HCT116 (cell line): ENCODE results near the gene MFSD1. TPM values are rescaled to one million over a fixed set of nuclear protein-coding genes. Genes with fewer than 3 reads are reported as not detected.

ENCODE experiments used
- ATAC-seq: fragments of 200-7000 bp; cut with Tn5 transposase; 2 replicates; pipeline ENCODE4 v1.9.1; 2020; ENCODE audit warnings: mild to moderate bottlenecking, moderate library complexity
- BruUV-seq: library from RNA; stranded (reverse); fragments of 400-500 nt; replicated peaks from 2 replicates; lab custom pipeline; 2021; lab: Mats Ljungman, UMichigan
- CTCF ChIA-PET: fragments of 300-600 bp; sonication (Branson Sonifier 250); formaldehyde crosslinking; loops from one replicate; lab custom pipeline; 2021; ENCODE audit warnings: antibody characterized with exemption; lab: Charles Lee
- POLR2A ChIA-PET: fragments of 300-600, 350-600 bp; sonication (Branson Sonifier 250); formaldehyde crosslinking; loops from one replicate; lab custom pipeline; 2021; ENCODE audit warnings: antibody characterized with exemption; lab: Charles Lee
- RAD21 ChIA-PET, 2 experiments: fragments of 300-600 bp; sonication (Branson Sonifier 250); formaldehyde crosslinking; loops; one replicate each; lab custom pipeline; 2023; ENCODE audit warnings: low total read pairs in 2 of 2; ENCODE audit not compliant: uncharacterized antibody in 2 of 2, unreplicated experiment in 2 of 2, low non-redundant PET in 1 of 2; lab: Charles Lee
- DNase-seq: peaks from one replicate; pipeline ENCODE4 v3.0.0-alpha.2; 2010; ENCODE audit warnings: low read depth, low spot score
- H2AFZ ChIP-seq: fragments of 200-600 bp; shearing (Covaris generic), sonication (generic); 2 replicates; pipeline ENCODE4 v1.6.1; 2017; ENCODE audit warnings: low read depth, mixed run types, mixed read lengths, antibody characterized with exemption, low read length; ENCODE audit not compliant: poor library complexity, severe bottlenecking
- H3K27ac ChIP-seq: 2 replicates; pipeline ENCODE4 v1.5.1; 2012; ENCODE audit warnings: low read depth, low read length
- H3K27me3 ChIP-seq: fragments of 200-600 bp; sonication (generic); 2 replicates; pipeline ENCODE4 v1.6.1; 2016; ENCODE audit warnings: mixed run types, low read length, mixed read lengths; ENCODE audit not compliant: insufficient read depth
- H3K36me3 ChIP-seq, 2 experiments: fragments of 200-500 bp in 1 of 2; fragments of 200-600 bp in 1 of 2; sonication (Bioruptor generic) in 1 of 2; sonication (generic) in 1 of 2; 2 replicates each; pipeline versions ENCODE4 v1.5.1 to v1.6.1; 2014 to 2016; ENCODE audit warnings: low read length in 2 of 2, inconsistent platforms in 1 of 2, mixed read lengths in 1 of 2, mixed run types in 1 of 2; ENCODE audit not compliant: insufficient read depth in 2 of 2, control insufficient read depth in 1 of 2
- H3K4me1 ChIP-seq, 2 experiments: fragments of 200-600 bp in 1 of 2; sonication (generic) in 1 of 2; 2 replicates each; pipeline versions ENCODE4 v1.5.1 to v1.6.1; 2012 to 2017; ENCODE audit warnings: low read length in 2 of 2, inconsistent platforms in 1 of 2, mild to moderate bottlenecking in 1 of 2, mixed read lengths in 1 of 2, mixed run types in 1 of 2, moderate library complexity in 1 of 2; ENCODE audit not compliant: insufficient read depth in 2 of 2, control insufficient read depth in 1 of 2
- H3K4me2 ChIP-seq: fragments of 200-600 bp; sonication (generic); 2 replicates; pipeline ENCODE4 v1.6.1; 2017; ENCODE audit warnings: mixed run types, low read length, mixed read lengths
- H3K4me3 ChIP-seq, 2 experiments: fragments of 200-600 bp in 1 of 2; sonication (generic) in 1 of 2; replicated peaks in 1 of 2; 2 replicates each; pipeline ENCODE4 v1.5.1; 2011 to 2016; ENCODE audit warnings: low read length in 2 of 2, control low read depth in 1 of 2, low read depth in 1 of 2, mild to moderate bottlenecking in 1 of 2, mixed read lengths in 1 of 2, mixed run types in 1 of 2
- H3K79me2 ChIP-seq: fragments of 200-600 bp; sonication (generic); 2 replicates; pipeline ENCODE4 v1.6.1; 2017; ENCODE audit warnings: mild to moderate bottlenecking, mixed run types, low read length, moderate library complexity, mixed read lengths; ENCODE audit not compliant: insufficient read depth
- H3K9ac ChIP-seq: fragments of 200-600 bp; sonication (generic); 2 replicates; pipeline ENCODE4 v1.6.1; 2016; ENCODE audit warnings: low read length, mixed read lengths
- H3K9me2 ChIP-seq: fragments of 200-600 bp; sonication (generic), shearing (Covaris generic); 2 replicates; pipeline ENCODE4 v1.6.1; 2017; ENCODE audit warnings: mixed run types, mild to moderate bottlenecking, moderate library complexity; ENCODE audit not compliant: insufficient read depth
- H3K9me3 ChIP-seq, 2 experiments: fragments of 200-500 bp in 1 of 2; fragments of 200-600 bp in 1 of 2; sonication (Bioruptor generic) in 1 of 2; sonication (generic) in 1 of 2; 2 replicates each; pipeline ENCODE4 v1.6.1; 2014 to 2017; ENCODE audit warnings: low read length in 2 of 2, mixed read lengths in 2 of 2, inconsistent platforms in 1 of 2, low read depth in 1 of 2, mild to moderate bottlenecking in 1 of 2, mixed run types in 1 of 2, moderate library complexity in 1 of 2; ENCODE audit not compliant: control insufficient read depth in 1 of 2, insufficient read depth in 1 of 2
- H4K20me1 ChIP-seq: fragments of 200-600 bp; sonication (generic), shearing (Covaris generic); 2 replicates; pipeline ENCODE4 v1.6.1; 2017; ENCODE audit warnings: mixed run types, mild to moderate bottlenecking, moderate library complexity; ENCODE audit not compliant: insufficient read depth
- ATF3 ChIP-seq: IDR thresholded peaks from 2 replicates; pipeline ENCODE4 v1.6.1; 2012
- CBX3 ChIP-seq: IDR thresholded peaks from 2 replicates; pipeline ENCODE4 v1.6.1; 2012; ENCODE audit warnings: low read depth
- CEBPB ChIP-seq: IDR thresholded peaks from 2 replicates; pipeline ENCODE4 v1.6.1; 2012; ENCODE audit warnings: low read depth
- EGR1 ChIP-seq: IDR thresholded peaks from 2 replicates; pipeline ENCODE4 v1.6.1; 2012; ENCODE audit warnings: low read depth
- EZH2 ChIP-seq: fragments of 200-600 bp; sonication (generic); IDR thresholded peaks from 2 replicates; pipeline ENCODE4 v1.6.1; 2017; ENCODE audit warnings: antibody characterized with exemption, mixed run types
- EZH2phosphoT487 ChIP-seq: fragments of 200-600 bp; IDR thresholded peaks from 2 replicates; pipeline ENCODE4 v1.6.1; 2018; ENCODE audit warnings: antibody characterized with exemption, borderline replicate concordance
- FOSL1 ChIP-seq: IDR thresholded peaks from 2 replicates; pipeline ENCODE4 v1.6.1; 2012; ENCODE audit warnings: low read depth
- JUND ChIP-seq: IDR thresholded peaks from 2 replicates; pipeline ENCODE4 v1.6.1; 2012
- MAX ChIP-seq: IDR thresholded peaks from 2 replicates; pipeline ENCODE4 v1.6.1; 2012
- POLR2A ChIP-seq: IDR thresholded peaks from 2 replicates; pipeline ENCODE4 v1.7.0; 2011; ENCODE audit warnings: borderline replicate concordance; ENCODE audit not compliant: insufficient read depth, insufficient read length; ENCODE audit errors: extremely low read depth
- POLR2AphosphoS5 ChIP-seq: IDR thresholded peaks from 2 replicates; pipeline ENCODE4 v1.6.1; 2011; ENCODE audit warnings: mild to moderate bottlenecking, low read depth, low read length, moderate library complexity
- RAD21 ChIP-seq: IDR thresholded peaks from 2 replicates; pipeline ENCODE4 v1.6.1; 2012; ENCODE audit warnings: low read depth, mild to moderate bottlenecking
- SIN3A ChIP-seq: IDR thresholded peaks from 2 replicates; pipeline ENCODE4 v1.6.1; 2012; ENCODE audit warnings: low read depth
- SP1 ChIP-seq: IDR thresholded peaks from 2 replicates; pipeline ENCODE4 v1.6.1; 2012; ENCODE audit warnings: low read depth
- SRF ChIP-seq: IDR thresholded peaks from 2 replicates; pipeline ENCODE4 v1.6.1; 2012; ENCODE audit warnings: low read depth
- TCF7L2 ChIP-seq: IDR thresholded peaks from 2 replicates; pipeline ENCODE4 v1.7.0; 2011; ENCODE audit warnings: borderline replicate concordance, inconsistent platforms; ENCODE audit not compliant: insufficient read depth, insufficient read length; ENCODE audit errors: extremely low read depth
- YY1 ChIP-seq: IDR thresholded peaks from 2 replicates; pipeline ENCODE4 v1.6.1; 2011; ENCODE audit warnings: low read length, low read depth, moderate library complexity, mild to moderate bottlenecking; ENCODE audit not compliant: insufficient replicate concordance; ENCODE audit errors: extremely low read depth
- ZFX ChIP-seq: fragments of 450-650 bp; IDR thresholded peaks from 2 replicates; pipeline ENCODE4 v1.6.1; 2017
- ZNF274 ChIP-seq: fragments of 200-500 bp; sonication (Bioruptor generic); IDR thresholded peaks from 2 replicates; pipeline ENCODE4 v1.6.1; 2014; ENCODE audit warnings: mild to moderate bottlenecking, low read depth, low read length, inconsistent platforms
- intact Hi-C: fragments of 100-400 bp; cut with micrococcal nuclease; formaldehyde crosslinking; loops from 2 replicates; pipeline ENCODE4 v1.10.0; 2022
- total RNA-seq: library from RNA; stranded (reverse); gene quantifications from one replicate; pipeline ENCODE4 v1.2.1, GENCODE V29; 2021; ENCODE audit not compliant: unreplicated experiment

MFSD1 gene
- total RNA-seq, 1 experiment from 2014 or later = 12.8 TPM

GRCh38 chr3:158830391-158830790, 28.5 kb downstream of the MFSD1 start:
- BruUV-seq = no TSS peak
- no peak overlapping the region for H3K4me2 ChIP-seq
- DNase-seq (no peak), ATAC-seq (no peak)
- H3K9me2 ChIP-seq = no peaks in the 10 kb centered on the region
- ChIA-PET POLR2A (no interaction called here), CTCF (no interaction called here), RAD21 (no interaction called here)
- no peak overlapping the region for H3K4me3 ChIP-seq
- no peaks in the 10 kb centered on the region for H3K9me3 ChIP-seq
- no peak overlapping the region for H3K27ac ChIP-seq
- H3K79me2 ChIP-seq = no peaks in the 10 kb centered on the region
- no peaks in the 10 kb centered on the region for H3K27me3 ChIP-seq
- H3K4me1 ChIP-seq = no peaks in the 10 kb centered on the region; a peak in 1 of 4 replicates
- H3K9ac ChIP-seq = no peak overlapping the region
- TF ChIP-seq RAD21 (no peak), FOSL1 (peak; percentile 17; the same call in 1 of the 2 replicates)
- intact Hi-C loops = no loop called here
- no peaks in the 10 kb centered on the region for H3K36me3 ChIP-seq
- no peak overlapping the region for H2AFZ ChIP-seq
- no peaks in the 10 kb centered on the region for H4K20me1 ChIP-seq

- Histone ChIP-seq H3K79me2 (no peaks in the 10 kb centered on the region), H3K4me1 (no peaks in the 10 kb centered on the region; a peak in 1 of 4 replicates), H3K27ac (no peak overlapping the region), H3K27me3 (no peaks in the 10 kb centered on the region), H3K9ac (no peak overlapping the region), H4K20me1 (no peaks in the 10 kb centered on the region)
- no TSS peak for BruUV-seq
- CTCF ChIA-PET = no interaction called here
- TF ChIP-seq CBX3 (no peak), POLR2A (no peak), ZFX (no peak), TCF7L2 (no peak), EZH2phosphoT487 (no peak), EZH2 (no peak), EGR1 (no peak), RAD21 (no peak), ATF3 (no peak), SIN3A (no peak), YY1 (no peak), MAX (no peak), ZNF274 (no peak), SP1 (no peak), SRF (no peak), JUND (no peak), CEBPB (no peak), POLR2AphosphoS5 (no peak)
- TF ChIP-seq, all 23 proteins: peak for 0
- no peaks in the 10 kb centered on the region for H3K9me3 ChIP-seq
- ATAC-seq (no peak), DNase-seq (no peak)
- no peak overlapping the region for H2AFZ ChIP-seq
- H3K4me2 ChIP-seq = no peak overlapping the region
- intact Hi-C loops = no loop called here
- H3K9me2 ChIP-seq = no peaks in the 10 kb centered on the region
- no peak overlapping the region for H3K4me3 ChIP-seq
- ChIA-PET POLR2A (no interaction called here), RAD21 (no interaction called here)
- no peaks in the 10 kb centered on the region for H3K36me3 ChIP-seq
These were observed 30.0 kb downstream of the MFSD1 start for GRCh38 chr3:158831861-158832260.
